ENCODE data around the gene MYLK4.

DNA sequence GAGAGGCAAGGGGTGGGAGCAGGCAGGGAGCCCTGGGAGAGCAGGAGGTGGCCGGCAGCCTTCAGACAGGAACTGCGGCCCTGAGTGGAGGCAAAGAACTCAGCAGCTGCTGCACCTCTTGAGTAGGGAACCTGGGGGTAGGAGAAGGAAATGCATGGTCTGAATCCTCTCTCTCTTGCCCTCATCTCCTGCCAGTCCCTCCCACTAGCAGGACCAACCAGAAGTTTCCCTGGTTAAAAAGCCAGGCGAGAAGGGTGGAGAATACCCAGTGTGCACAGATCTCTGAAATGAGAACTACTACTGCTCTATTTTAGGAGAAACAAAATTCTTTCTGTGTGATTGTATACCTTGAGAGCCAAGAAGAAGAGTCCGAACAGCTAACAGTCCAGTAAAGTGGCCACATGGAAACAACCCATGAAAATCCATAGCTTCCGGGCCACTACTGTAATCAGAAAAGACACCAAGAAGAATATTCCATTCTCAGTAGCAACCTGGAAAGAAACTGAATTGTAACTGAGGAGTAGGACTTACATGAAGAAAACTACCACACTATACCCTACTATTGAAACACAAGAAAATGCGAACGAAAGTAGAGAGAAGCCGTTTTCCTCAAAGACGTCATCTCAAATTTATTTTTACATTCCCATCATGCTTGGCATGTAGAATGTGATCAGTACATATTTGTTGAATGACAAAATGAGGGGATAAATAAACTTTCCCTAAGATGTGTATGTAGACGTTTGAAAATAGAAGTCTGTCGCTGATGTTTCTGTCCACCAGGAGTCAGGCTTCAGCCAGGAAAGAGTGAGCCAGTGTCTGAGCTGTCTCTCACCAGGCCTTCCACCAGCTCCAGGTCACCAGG lies 40.1 kb upstream of the MYLK4 start:
- TF ChIP-seq, protein P1, sequence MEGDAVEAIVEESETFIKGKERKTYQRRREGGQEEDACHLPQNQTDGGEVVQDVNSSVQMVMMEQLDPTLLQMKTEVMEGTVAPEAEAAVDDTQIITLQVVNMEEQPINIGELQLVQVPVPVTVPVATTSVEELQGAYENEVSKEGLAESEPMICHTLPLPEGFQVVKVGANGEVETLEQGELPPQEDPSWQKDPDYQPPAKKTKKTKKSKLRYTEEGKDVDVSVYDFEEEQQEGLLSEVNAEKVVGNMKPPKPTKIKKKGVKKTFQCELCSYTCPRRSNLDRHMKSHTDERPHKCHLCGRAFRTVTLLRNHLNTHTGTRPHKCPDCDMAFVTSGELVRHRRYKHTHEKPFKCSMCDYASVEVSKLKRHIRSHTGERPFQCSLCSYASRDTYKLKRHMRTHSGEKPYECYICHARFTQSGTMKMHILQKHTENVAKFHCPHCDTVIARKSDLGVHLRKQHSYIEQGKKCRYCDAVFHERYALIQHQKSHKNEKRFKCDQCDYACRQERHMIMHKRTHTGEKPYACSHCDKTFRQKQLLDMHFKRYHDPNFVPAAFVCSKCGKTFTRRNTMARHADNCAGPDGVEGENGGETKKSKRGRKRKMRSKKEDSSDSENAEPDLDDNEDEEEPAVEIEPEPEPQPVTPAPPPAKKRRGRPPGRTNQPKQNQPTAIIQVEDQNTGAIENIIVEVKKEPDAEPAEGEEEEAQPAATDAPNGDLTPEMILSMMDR (IDR thresholded peaks at IDR 0.05): peak; percentile 72 to 83 (median 80)
- no peak for TF ChIP-seq EP300 (IDR thresholded peaks at IDR 0.05)
